HG03469 (cell line): Measurements from ENCODE around the gene PCDHB3.
"Not testable (repeated sequence)": the region's sequence is repeated elsewhere in the genome, so short reads cannot be mapped to it uniquely, and the experiment has no call there.

Experiments
- ATAC-seq: cut with Tn5 transposase; IDR thresholded peaks from one replicate; pipeline ENCODE4 v1.9.1; 2021; ENCODE audit warnings: mild to moderate bottlenecking, moderate library complexity, moderate number of reproducible peaks; ENCODE audit not compliant: unreplicated experiment

PCDHB3 gene

GRCh38 chr5:141135718-141136266 lies 35.5 kb downstream of the PCDHB3 start:
- ATAC-seq, result no peak

GRCh38 chr5:141137346-141137745 lies 37.1 kb downstream of the PCDHB3 start:
- not testable (repeated sequence) for ATAC-seq

- no peak for ATAC-seq
Observed at GRCh38 chr5:141149812-141150211, 49.5 kb downstream of the PCDHB3 start, which contains the start of gene PCDHB6. PCDHB6 (plus strand) TSS chr5:141150057; CDS start chr5:141150258, 201 bp downstream.

- no peak for ATAC-seq
Observed at GRCh38 chr5:141150224-141150992, 50.1 kb downstream of the PCDHB3 start.

GRCh38 chr5:141150993-141151325 lies 50.7 kb downstream of the PCDHB3 start:
- ATAC-seq, result no peak

GRCh38 chr5:141151632-141152031 lies 51.4 kb downstream of the PCDHB3 start:
- ATAC-seq, result not testable (repeated sequence)

GRCh38 chr5:141152096-141152495 lies 51.8 kb downstream of the PCDHB3 start:
- not testable (repeated sequence) for ATAC-seq
